GM19467 (cell line): ENCODE data around the gene CPEB1.
"Not testable (repeated sequence)": the region's sequence is repeated elsewhere in the genome, so short reads cannot be mapped to it uniquely, and the experiment has no call there.

Experiments used
- ATAC-seq: cut with Tn5 transposase; IDR thresholded peaks from one replicate; pipeline ENCODE4 v1.9.1; 2021; ENCODE audit warnings: mild to moderate bottlenecking, moderate library complexity; ENCODE audit not compliant: unreplicated experiment

CPEB1 gene

GRCh38 chr15:82649226-82649999 lies 2.2 kb upstream of the CPEB1 start:
- ATAC-seq = no peak

DNA sequence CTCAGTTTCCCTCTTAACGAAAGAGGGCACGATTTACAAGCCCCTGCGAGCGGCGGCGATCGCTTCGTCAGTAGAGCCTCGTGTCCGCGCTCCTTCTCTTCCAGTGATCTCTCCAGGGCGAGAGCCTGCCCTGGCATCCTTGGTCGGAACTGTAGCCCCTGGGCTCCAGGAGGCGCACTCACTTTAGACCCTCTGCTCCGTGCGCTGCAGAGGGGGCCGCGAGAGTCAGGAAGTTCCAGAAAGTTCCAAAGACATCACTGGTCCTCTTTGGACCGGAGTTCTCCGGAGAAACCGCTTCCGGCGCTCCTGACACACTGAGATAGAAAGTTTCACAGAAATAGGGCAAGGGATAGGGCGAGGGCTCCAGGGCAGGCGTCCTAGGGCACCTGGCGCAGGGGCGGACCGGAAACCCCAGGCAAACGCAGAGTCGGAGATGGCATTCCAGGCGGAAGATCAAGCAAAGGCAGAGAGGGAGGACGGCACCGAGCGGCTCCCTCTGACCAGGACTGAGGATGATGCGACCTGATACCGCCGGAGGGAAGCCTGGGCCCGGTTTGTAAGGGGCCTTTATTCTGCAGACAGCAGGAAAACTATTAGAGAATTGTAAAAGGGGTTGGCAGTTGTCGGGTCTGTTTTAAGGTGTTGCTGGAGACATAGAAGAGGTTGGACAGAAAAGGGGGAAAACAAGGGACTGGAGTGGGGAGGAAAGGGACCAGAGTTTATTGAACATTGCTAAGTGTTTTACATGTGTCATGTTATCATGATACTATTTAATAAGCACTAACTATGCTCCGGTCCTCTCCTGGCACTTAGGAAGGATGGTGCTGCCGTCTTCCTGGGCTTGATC lies 1.3 kb upstream of the CPEB1 start:
- no peak for ATAC-seq

- no peak for ATAC-seq
These were observed 683 bp upstream of the CPEB1 start for GRCh38 chr15:82647835-82648256.

DNA sequence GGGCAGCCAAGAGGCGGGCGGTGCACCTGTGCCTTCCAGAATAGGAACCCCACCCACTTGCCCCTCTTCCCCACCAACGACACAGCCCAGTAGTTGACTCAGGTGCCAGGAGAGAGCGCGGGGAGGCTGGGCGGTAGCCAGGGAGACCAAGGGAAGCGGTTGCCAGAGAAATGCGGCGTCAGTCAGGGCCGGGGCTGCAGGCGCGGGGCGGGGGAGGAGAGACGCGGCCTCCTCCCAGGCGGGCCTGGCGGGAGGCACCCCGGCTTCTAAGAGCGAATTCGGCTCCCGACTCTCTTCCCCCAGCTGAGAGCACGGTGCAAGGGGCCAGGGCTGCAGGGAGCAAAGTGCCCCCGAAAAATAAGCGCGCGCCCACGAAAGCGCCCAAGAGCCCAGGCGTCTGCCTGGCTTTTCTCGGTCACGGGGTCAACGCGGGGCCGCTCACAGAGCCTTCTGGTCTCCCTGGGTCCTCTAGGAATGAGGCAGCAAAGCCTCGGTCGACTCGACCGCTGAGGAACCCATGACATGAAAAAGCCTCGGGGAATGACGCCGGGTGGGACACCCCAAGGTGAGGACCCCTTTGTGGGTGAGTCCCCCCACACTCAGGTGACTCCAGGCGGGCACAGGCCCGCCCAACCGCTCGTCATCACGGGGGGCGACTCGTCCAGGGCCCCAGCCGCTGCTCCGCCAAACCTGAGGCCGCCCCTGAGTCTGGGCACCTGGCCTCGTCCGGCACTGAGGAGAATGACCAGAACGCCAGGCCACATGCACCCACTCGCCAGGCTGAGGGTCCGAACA lies 716 bp downstream of the CPEB1 start:
- no peak for ATAC-seq

DNA sequence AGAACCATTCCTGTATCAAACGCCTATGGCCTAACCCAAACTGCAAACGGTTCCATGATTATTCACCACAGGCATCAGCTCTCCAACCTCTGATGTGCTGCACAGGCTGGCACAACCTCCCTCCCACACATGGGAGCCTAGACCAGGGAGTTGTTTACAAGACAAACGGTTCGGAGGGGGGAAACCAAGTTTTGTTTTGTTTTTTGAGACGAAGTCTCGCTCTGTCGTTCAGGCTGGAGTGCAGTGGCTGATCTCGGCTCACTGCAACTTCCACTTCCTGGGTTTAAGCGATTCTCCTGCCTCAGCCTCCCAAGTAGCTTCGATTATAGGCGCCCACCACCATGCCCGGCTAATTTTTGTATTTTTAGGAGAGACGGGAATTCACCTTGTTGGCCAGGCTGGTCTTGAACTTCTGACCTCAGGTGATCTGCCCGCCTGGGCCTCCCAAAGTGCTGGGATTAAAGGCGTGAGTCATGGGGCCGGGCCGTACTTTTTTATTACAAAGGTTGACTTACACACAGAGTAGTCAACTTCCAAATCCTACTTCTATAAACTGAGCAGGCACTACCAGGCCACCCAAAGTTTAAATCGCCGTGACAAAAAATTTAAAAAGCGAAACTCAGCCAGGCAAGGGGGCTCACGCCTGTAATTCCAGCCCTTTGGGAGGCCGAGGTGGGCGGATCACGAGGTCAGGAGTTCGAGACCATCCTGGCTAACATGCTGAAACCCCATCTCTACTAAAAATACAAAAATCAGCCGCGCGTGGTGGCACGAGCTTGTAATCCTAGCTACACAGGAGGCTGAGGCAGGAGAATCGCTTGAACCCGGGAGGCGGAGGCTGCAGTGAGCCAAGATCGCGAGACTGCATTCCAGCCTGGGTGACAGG lies 2.0 kb downstream of the CPEB1 start:
- ATAC-seq = not testable (repeated sequence)

DNA sequence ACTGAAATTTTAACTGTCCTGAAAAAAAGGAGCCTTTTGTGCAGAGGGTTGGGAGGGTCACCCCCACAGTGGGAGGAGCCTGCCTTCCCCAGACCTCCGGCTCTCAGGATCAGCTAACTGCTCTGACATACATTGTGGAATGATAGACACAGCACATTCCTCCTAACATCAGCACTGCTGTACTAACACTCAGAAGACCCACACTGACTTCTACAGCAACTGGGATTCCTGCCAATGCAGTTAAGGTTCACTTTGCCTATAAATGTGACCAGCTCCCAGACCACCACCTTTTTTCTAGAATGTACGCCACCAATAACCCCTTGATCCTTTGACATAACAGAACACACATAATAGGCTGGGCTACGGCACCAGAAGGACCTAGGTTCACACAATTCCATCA lies 3.2 kb downstream of the CPEB1 start:
- ATAC-seq = no peak

GRCh38 chr15:82642656-82643055 lies 4.5 kb downstream of the CPEB1 start:
- no peak for ATAC-seq

- no peak for ATAC-seq
These were observed 5.9 kb downstream of the CPEB1 start for GRCh38 chr15:82641129-82641798.

DNA sequence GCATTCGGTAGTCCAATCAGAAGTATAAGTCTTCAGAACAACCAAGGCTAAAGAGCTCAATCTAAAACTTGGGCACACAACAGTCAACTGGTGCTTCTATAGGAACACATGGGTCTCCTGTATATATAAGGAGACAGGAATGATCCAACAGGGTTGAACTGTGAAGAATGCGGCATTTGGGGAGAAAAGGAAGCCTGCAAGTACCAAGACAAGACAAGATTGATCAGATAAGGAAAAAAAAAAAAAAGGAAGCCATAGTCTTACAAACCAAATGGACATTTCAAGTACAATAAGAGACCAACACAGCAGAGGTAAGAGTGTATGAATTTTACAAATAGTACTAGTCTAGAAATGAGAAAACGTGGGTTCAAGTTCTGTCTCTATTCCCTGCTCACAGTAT lies 6.5 kb downstream of the CPEB1 start:
- no peak for ATAC-seq

DNA sequence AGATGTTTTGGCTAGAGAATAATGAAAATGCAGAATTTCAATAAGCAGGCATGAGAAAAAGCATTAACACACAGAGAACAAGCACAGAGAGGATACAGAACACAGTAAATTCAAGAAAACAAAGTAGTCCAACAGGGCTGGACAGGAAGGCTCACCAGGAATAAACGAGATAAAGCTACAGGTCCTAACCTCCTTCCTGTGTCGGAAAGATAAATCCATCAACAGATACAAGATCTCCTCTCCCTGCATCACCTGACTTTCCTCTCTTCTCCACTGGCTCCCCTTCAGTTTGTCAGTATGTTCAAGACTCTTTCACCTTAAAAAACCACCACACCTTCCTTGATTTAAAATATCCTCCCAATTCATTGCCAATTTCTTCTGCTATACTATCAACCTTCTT lies 11.4 kb downstream of the CPEB1 start:
- ATAC-seq = no peak

- ATAC-seq = no peak
These were observed 17.1 kb downstream of the CPEB1 start for GRCh38 chr15:82630033-82630432.

DNA sequence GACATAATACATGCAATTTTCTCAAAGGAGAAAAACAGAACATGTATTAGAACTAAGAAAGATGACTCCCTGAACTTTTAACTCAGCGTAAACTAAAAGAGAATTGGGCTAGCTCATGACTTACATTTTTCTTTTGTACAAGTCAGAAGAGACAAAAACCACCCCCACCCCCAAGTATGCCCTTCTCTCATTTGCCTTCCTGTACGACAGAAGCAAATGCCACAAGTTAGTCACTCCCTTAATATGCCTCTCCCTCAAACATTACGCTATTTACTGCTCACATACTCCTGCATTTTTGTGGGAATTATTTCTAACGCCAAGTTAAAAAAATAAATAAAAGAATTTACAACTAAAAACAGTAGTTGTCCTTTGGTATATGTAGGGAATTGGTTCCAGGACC lies 22.0 kb downstream of the CPEB1 start:
- no peak for ATAC-seq

DNA sequence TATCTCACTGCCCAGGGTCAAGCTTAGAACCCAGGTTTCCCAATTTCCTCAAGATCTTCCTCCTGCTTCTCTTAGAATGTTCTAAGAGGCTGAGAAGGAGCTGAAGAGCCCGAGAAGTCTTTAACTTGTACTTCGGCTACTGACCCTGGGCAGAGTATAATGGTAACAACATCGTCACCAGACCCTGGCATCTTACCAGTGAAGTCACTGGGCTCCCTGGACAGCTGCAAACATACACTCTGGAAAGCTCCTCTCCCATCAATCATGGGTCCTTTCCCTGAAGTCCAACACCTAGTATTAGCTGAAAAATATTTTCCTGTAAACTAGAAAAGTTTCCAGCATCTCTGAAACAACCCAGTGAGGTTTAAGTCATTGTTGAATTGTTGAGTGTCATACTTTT lies 22.7 kb downstream of the CPEB1 start:
- ATAC-seq = no peak

DNA sequence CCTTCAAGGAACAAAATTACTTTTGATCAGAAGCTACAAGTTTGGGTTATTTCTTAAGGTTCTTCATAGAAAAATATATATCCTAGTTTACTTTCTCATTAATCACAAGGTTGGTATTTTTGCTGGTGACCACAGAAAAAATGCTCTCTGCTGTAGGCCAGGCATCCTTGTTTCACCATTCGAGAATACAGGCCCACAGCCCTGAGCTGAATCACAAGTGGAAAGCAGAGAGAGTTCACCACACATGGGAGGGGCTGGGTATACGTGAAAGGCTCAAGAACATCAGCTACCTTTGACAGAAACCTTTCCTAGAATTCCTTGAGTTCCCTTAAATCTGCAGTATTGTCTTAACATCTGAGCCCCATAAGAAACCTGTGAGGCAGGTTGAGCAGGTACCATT lies 23.2 kb downstream of the CPEB1 start:
- ATAC-seq = no peak

DNA sequence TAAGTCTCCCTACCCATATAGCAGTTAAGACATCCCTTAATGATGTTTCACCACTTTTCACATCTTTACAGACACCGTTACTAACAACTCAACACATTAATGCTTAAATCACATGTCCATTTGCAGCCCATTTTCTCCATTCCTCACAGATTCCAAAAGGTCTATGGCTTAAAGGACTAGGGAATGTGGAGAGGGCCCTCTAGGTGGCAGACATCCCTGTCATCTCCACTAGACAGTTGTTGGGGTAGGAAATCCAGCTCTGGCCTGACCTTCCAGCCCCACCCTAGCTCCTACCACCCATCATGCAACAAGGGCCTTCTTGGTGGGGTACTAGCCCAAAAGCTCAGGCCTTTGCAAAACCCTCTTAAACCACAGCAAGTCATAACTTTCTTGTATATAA lies 25.2 kb downstream of the CPEB1 start:
- ATAC-seq = no peak

GRCh38 chr15:82613747-82614146 lies 33.4 kb downstream of the CPEB1 start:
- ATAC-seq = no peak

DNA sequence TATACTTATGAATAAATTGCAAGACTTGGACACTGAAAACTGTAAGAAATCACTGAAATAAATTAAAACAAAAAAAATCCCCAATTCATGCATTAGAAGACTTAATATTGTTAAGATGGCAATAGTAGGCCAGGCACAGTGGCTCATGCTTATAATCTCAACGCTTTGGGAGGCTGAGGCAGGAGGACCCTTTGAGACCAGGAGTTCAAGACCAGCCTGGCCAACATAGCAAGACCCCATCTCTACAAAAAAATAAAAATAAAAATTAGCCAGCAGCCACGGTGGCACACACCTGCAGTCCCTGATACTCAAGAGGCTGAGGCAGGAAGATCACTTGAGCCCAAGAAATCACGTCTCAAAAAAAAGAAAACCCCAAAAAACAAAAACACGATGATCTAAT lies 35.8 kb downstream of the CPEB1 start:
- ATAC-seq = no peak

DNA sequence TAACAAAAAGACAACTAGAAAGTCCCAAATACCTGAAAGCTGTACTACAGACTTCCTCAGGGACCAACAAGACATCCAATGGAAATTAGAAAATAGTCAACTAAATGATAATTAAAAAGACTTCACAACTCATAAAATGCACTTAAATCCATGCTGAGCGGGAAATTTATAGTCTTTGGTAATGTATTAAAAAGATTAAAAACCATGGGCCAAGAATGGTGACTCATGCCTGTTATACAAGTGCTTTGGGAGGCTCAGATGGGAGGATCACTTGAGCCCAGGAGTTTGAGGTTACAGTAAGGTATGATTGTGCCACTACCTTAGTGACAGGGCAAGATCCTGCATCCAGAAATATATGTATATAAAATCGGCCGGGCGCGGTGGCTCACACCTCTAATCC lies 45.0 kb downstream of the CPEB1 start:
- ATAC-seq = no peak

DNA sequence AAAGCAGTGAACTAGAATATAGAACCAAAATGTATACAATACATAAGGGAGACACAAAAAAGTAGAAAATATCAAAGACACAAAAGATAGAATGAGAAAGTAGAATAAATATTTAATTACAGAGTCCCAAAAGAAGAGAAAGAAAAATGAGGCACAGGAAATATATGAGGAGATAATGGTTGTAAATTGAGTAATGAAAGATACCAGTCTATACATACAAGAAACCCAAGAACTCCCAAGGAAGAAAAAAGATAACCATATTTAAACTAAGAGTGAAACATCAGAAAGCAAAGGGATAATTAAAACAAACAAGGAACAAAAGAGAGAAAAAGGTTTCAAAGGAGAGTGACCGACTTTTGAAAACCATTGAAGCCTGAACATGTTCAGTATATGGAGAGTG lies 47.3 kb downstream of the CPEB1 start:
- no peak for ATAC-seq

DNA sequence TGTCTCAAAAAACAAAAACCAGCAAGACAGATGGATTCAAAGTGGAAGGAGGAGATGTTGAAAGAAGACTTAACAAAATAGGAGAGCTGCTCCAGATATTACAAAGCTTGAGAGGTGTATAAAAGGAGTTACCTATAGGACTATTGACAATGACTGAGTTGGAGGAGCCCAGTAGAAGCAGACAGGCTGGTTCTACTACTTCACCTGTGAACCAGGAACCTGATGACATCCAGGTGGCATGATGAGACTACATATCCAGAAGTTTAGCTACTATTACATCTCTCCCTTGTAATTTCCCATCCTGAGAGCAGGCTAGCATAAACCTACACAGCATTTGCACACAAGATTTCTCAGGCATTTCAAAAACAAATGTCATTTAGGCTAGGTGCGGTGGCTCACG lies 49.3 kb downstream of the CPEB1 start:
- no peak for ATAC-seq
